GM21619 (cell line): Measurements from ENCODE around the gene BMF.
"Not testable (repeated sequence)": the region's sequence is repeated elsewhere in the genome, so short reads cannot be mapped to it uniquely, and the experiment has no call there.

ENCODE experiments used
- ATAC-seq: cut with Tn5 transposase; IDR thresholded peaks from one replicate; pipeline ENCODE4 v1.9.1; 2021; ENCODE audit not compliant: unreplicated experiment

Gene BMF

DNA sequence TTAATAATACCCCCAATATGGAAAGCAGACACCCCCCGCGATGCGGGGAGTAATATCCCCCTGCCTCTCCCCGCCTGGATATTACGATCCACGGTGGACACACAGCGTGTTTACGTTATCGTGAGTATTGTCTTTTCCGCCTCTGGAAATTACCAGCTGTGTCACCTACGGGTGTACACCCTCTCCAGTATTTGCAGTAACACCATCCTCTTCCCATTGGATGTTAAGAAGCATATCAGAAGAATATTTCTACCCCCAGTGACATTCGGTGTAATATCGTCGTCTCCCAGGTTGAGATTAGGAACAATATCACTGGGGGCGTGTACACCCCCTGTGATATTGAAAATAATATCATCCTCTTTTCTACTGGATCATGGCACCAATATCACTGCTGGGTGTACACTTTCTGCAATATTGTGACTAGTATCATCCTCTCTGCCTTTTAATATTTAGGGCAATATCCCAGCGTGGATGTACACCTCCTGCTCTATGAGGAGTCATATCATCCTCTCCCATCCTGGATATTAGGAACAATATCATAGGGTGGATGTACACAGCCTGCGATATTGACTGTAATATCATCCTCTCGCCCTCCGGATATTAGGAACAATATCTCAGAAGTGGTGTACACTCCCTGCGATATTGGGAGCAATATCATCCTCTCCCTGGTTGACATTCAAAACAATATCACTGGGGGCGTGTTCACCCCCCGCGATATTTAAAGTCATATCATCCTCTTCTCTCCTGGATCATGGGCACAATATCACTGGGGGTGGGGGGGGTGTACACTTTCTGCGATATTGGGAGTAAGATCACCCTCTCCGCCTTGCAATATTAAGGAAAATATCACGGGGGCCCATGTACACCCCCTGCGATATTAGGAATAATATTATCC lies 20.3 kb upstream of the BMF start:
- no peak for ATAC-seq

DNA sequence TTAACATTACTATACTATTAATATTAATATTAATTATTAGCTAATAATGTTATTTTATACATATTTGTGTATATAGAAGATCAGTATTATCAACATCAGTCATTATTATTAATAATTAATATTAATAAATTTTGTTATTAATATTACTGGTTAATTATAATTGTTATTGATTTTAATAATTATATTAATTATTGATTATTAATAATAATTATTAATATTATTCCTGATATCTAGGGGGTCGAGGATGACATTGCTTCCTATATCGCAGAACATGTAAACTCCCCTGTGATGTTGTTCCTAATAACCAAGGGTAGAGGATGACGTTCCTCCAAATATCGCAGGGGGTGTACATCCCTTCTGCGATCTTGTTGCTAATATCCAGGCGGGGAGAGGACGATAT lies 17.3 kb upstream of the BMF start:
- ATAC-seq = no peak

DNA sequence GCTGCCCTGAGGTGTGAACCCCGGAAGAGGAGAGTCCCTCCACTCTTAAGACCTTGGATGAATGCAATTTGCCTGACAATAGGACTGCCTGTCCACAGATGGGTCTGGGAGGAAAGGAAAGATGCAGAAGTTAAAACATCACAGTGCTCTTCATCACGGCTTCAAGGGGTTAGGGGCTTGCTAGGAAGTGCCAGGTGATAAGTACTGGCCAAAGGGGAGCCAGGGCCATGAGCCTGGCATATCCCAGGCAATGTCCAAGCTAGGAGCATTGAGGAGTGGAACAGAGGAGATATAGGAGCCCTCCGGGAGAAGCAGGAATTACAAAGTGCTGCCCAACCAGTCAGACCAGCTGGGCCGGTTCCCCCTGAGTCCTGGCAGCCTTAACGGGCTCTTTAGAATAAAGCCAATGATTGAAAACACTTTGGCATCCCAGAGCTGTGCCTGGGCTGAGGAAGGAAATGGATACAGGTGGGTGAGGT lies 16.2 kb upstream of the BMF start:
- not testable (repeated sequence) for ATAC-seq

DNA sequence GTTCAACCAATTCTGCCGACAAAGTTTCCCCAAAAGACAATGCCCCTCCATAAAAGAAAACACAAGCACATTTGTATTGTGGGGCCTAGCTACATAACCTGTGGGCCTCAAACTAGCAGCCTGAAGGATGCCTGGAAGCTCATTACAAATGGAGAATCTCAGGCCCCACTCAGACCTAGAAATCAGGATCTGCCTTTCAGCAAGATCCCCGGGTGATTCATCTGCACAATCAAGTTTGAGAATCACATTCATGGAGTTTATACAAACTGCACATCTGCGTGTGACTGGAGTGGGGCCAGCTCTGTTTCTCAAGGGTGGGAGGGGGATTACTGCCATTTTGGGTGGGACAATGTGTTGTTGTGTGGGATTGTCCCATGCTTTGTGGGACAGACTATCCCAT lies 15.7 kb upstream of the BMF start:
- not testable (repeated sequence) for ATAC-seq

- not testable (repeated sequence) for ATAC-seq
Measured at GRCh38 chr15:40123863-40124262, 15.2 kb upstream of the BMF start.

DNA sequence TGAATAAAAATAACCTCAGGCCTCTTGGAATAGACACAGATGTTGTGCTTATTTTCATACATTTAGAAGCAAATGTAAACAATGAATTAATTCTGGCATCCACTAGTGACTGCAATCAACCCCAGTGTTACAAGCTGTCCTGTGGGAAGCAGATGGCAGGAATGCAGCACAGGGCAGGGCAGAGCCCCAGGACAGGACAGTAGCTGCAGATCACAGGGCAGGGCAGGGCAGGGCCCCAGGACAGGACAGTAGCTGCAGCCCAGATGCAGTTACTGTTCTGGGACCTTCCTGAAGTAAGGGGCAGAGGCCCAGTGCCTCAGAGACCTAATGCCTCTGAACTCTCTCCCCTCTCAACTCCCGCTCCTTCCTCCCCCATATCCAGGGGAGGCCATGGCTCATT lies 14.3 kb upstream of the BMF start:
- not testable (repeated sequence) for ATAC-seq

GRCh38 chr15:40121911-40122638 lies 13.4 kb upstream of the BMF start:
- ATAC-seq = no peak

- ATAC-seq = no peak
Measured at GRCh38 chr15:40118473-40118872, 9.8 kb upstream of the BMF start.

DNA sequence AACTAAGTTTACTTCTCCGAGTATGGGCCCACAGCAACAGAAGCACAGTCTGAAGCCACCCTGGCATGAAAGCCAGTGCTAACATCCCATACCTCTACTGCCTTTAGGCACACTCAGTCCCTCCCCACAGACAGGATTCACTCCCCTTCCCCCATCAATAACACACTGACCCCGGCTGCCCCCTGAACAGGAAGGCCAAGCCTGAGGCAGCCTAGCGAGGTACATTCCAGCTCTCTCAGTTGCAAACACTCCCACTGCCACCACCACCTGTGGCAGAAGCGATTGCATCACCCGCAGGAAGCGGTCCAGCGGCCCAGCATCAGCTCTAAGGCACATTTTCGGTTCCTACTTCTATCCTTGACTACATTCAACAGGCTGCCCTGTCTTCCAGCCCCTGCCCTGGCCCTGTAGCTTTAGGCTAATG lies 7.0 kb upstream of the BMF start:
- ATAC-seq = peak; percentile 90

- ATAC-seq = not testable (repeated sequence)
Measured at GRCh38 chr15:40115106-40115505, 6.4 kb upstream of the BMF start.

GRCh38 chr15:40114218-40114617 lies 5.5 kb upstream of the BMF start:
- no peak for ATAC-seq

DNA sequence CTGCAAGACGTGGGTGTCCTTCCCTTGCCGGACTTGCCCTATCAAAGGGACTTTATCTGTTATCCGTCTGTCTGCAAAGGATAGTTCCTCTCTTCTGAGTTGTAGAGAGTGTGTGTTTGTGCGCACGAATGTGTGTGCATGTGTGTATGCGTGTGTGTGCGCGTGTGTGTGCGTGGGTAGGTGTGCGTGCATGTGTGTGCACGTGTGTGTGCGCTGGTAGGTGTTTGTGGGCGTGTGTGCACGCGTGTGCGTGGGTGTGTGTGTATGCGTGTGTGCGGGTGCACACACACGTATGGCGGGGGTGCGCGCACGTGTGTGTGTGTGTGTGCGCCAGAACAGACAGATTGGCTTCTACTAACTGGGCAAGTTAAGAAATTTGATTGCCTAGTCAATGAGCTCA lies 4.1 kb upstream of the BMF start:
- no peak for ATAC-seq

GRCh38 chr15:40111888-40112287 lies 3.2 kb upstream of the BMF start:
- ATAC-seq = no peak

GRCh38 chr15:40110866-40111550 lies 2.3 kb upstream of the BMF start:
- ATAC-seq = no peak

DNA sequence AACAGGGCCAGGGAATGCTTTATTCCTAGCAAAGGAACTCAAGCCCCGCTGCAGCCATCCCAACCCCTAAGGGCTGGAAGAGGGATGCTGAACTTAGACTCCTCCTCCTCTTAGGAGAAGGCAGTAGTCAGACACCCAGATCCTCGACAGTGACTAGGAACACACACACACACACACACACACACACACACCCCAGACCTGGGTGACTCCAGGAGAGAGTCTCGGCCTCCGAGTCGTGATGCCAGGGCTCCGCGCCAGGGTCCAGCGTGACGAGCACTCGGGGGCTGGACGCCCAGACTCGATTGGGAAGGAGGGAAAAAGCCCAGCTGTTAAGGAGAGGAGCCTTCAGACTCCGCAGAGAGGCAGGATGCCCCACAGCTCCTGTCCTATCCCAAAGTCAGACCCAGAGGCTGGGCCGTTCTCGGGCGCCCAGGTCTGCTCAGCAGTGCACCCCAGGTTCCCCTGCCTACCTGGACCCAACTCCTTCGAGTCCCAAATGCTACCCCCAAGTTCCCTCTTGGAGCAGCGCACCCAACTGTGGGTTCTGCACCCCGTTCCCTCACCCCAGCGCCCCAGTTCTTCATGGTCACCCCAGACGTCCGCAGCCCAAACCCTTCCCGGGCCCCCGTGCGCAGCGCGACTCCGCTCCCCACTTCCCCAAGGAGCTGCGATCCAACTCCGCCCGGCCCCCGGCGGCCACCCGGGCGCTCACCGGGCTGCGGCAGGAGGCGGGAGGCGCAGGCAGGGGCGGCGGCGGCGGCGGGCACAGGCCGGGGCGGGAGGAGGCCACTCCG lies 421 bp downstream of the BMF start:
- ATAC-seq = no peak

GRCh38 chr15:40106203-40107161 lies 2.2 kb downstream of the BMF start:
- ATAC-seq = peak; percentile 32

DNA sequence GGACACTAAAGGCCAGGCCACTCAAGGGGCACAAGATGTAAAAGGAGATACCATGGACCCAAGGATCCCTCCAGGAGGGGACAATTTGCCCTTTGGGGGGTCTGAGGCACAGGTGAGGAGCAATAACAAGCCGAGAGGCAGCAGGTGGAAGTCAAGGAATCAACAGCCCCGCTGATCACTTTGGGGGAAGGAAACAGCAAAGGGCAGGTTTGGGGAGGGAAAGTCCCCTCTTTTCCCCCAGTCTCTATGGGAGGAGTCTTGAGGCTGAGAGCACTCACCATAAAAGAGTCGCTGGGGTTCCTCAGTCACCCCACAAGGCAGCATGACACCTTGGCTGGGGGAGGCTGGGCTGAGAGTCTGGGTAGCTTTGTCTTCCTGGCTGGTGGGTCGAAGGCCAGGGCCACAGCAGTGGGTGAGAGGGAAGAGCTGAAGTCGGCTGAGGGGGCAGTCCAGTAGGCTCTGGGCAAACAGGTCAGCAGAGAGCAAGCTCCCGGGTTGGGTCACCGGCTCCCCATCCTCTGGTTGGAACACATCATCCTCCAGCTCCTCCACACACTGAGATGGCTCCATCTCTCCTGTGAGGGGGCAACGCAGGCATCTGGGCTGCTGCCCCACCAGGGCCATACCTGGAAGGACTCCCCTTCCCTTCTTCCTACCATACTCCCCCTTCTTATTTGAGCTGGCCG lies 3.0 kb downstream of the BMF start:
- peak; percentile 16 for ATAC-seq

GRCh38 chr15:40104865-40105516 lies 3.7 kb downstream of the BMF start:
- ATAC-seq = no peak
